Heart right ventricle (tissue), 16 donors: ENCODE data around the gene CCL27. TPM values are rescaled to one million over a fixed set of nuclear protein-coding genes. Genes with fewer than 3 reads are reported as not detected.

Experiments
- ATAC-seq, 8 donors: fragments of 200-7000 bp; cut with Tn5 transposase; one replicate each; pipeline ENCODE4 v1.9.1; 2020; ENCODE audit warnings: mild to moderate bottlenecking in 8 of 8, moderate library complexity in 8 of 8, moderate number of reproducible peaks in 1 of 8
- DNase-seq, 2 donors: peaks; one replicate each; pipeline ENCODE4 v3.0.0-alpha.2; 2020
- H3K27ac ChIP-seq, 10 donors: fragments of 200-600 bp; sonication (generic) in 2 of 10; one replicate each; pipeline versions ENCODE4 v1.5.0 to v1.8.0; 2020 to 2022; ENCODE audit warnings: mild to moderate bottlenecking in 3 of 10
- H3K27me3 ChIP-seq, 7 donors: fragments of 200-600 bp; one replicate each; pipeline ENCODE4 v1.8.0; 2021 to 2022; ENCODE audit warnings: mild to moderate bottlenecking in 2 of 7
- H3K36me3 ChIP-seq, 9 donors: fragments of 200-600 bp; sonication (generic) in 1 of 9; one replicate each; pipeline versions ENCODE4 v1.5.0 to v1.8.0; 2020 to 2022; ENCODE audit warnings: mild to moderate bottlenecking in 2 of 9
- H3K4me1 ChIP-seq, 9 donors: fragments of 200-600 bp; sonication (generic) in 1 of 9; one replicate each; pipeline versions ENCODE4 v1.5.0 to v1.8.0; 2020 to 2022; ENCODE audit warnings: mild to moderate bottlenecking in 4 of 9
- H3K4me3 ChIP-seq, 10 donors: fragments of 200-600 bp; sonication (generic) in 2 of 10; one replicate each; pipeline versions ENCODE4 v1.5.0 to v1.8.0; 2020 to 2022; ENCODE audit warnings: mild to moderate bottlenecking in 7 of 10, moderate library complexity in 2 of 10
- H3K9me3 ChIP-seq, 11 donors: fragments of 200-600 bp in 10 of 11; sonication (generic) in 2 of 11; one replicate each; pipeline versions ENCODE4 v1.5.0 to v1.8.0; 2013 to 2022; ENCODE audit warnings: mild to moderate bottlenecking in 2 of 11, control low read depth in 1 of 11, moderate library complexity in 1 of 11
- WGBS, 2 donors: extraction: QIAGEN DNeasy Blood & Tissue Kit; methylation state at CpG; one replicate each; pipeline ENCODE4 v1.1.7; 2013; ENCODE audit warnings: inconsistent platforms in 1 of 2; 5-methylcytosine and 5-hydroxymethylcytosine counted together
- intact Hi-C, 10 donors: fragments of 100-400 bp; cut with DNase I; formaldehyde crosslinking; loops; one replicate each; pipeline versions ENCODE4 v1.11.1 to v1.14.2; 2022
- polyA plus RNA-seq, 2 donors: library from polyadenylated mRNA; stranded (reverse); fragments of 200-250 nt; gene quantifications; one replicate each; pipeline ENCODE4 v1.2.3, GENCODE V29; 2013
- total RNA-seq, 10 donors: library from RNA; stranded (reverse); fragmentation: NEBNext Ultra II Directional in 3 of 10; extraction: Animal tissue kit (Norgen Biotek cat#: 25700) in 3 of 10; gene quantifications; one replicate each; pipeline versions ENCODE4 v1.2.1 to v1.2.4, GENCODE V29; 2021 to 2023
- TF ChIP-seq, protein P1 (sequence below), 9 donors: fragments of 200-600 bp; sonication (generic) in 2 of 9; IDR thresholded peaks; one replicate each; pipeline versions ENCODE4 v1.5.0 to v1.8.0; 2021 to 2022; ENCODE audit warnings: antibody characterized with exemption in 9 of 9, mild to moderate bottlenecking in 5 of 9, moderate library complexity in 1 of 9
- donor health status: Arrhythmogenic right ventricular cardiomyopathy.
- donor health status: ischemic (EF 13 %, LVEDD 7.1; RV severe dilation, severe dysfunction).
- donor health status: healthy with polysubstance abuse.
- donor health status: DM: no; HTN: yes; CAD: no.
- donor health status: DM: no; HTN: no; CAD: no.
- donor health status: ischemic (EF 25% LVEDD 6.9; RV normal size, moderate dysfunction).
- donor health status: ischemic (EF 25% LVEDD 5.7; RV mildly dilated, moderate dysfunction).
- donor health status: healthy.
- donor health status: DM: yes; HTN: yes; CAD: no.
- donor health status: Ischemic cardiomyopathy.
- donor health status: ischemic (EF 35%, LVEDD 5.7; RV mildly dilated, moderate dysfunction).
- donor health status: nonischemic (EF 11% LVEDD 7.7; RV severe dilation, severe dysfunction).
- donor health status: DM: yes; HTN: yes; CAD: no.
- donor health status: PGD.
- donor health status: ischemic (EF 29% LVEDD 5.4; RV normal size, mild dysfunction).
- donor health status: nonischemic (EF 23%, LVEDD 6.1; RV moderate dilation, normal function).

CCL27 gene
- total and polyA plus RNA-seq, 12 donors: 0.44 to 0.45 TPM; not detected in 10

- ATAC-seq: no peak
- H3K27ac ChIP-seq: no peak overlapping the region
- DNase-seq: no peak
- no peaks in the 10 kb centered on the region for H3K9me3 ChIP-seq
- 96% methylated on average over 5 of the region's 5 CpGs for WGBS, 2 donors
- H3K36me3 ChIP-seq: peaks cover 0 to 55% (median 15%) of the 10 kb centered on the region in 9 donors
- no peaks in the 10 kb centered on the region for H3K27me3 ChIP-seq
- H3K4me1 ChIP-seq: peaks cover 12 to 45% (median 36%) of the 10 kb centered on the region in 9 donors
- TF ChIP-seq, protein P1, sequence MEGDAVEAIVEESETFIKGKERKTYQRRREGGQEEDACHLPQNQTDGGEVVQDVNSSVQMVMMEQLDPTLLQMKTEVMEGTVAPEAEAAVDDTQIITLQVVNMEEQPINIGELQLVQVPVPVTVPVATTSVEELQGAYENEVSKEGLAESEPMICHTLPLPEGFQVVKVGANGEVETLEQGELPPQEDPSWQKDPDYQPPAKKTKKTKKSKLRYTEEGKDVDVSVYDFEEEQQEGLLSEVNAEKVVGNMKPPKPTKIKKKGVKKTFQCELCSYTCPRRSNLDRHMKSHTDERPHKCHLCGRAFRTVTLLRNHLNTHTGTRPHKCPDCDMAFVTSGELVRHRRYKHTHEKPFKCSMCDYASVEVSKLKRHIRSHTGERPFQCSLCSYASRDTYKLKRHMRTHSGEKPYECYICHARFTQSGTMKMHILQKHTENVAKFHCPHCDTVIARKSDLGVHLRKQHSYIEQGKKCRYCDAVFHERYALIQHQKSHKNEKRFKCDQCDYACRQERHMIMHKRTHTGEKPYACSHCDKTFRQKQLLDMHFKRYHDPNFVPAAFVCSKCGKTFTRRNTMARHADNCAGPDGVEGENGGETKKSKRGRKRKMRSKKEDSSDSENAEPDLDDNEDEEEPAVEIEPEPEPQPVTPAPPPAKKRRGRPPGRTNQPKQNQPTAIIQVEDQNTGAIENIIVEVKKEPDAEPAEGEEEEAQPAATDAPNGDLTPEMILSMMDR (IDR thresholded peaks at IDR 0.05): no peak
- intact Hi-C loops: no loop called here
- no peak overlapping the region for H3K4me3 ChIP-seq
Observed at GRCh38 chr9:34656992-34657391, 5.5 kb downstream of the CCL27 start.

GRCh38 chr9:34655394-34655793, 7.1 kb downstream of the CCL27 start:
- H3K36me3 ChIP-seq: peaks cover 0 to 45% (median 8%) of the 10 kb centered on the region in 9 donors
- no peak for ATAC-seq
- H3K9me3 ChIP-seq: no peaks in the 10 kb centered on the region
- DNase-seq: no peak
- TF ChIP-seq, protein P1 (IDR thresholded peaks at IDR 0.05): no peak
- H3K27ac ChIP-seq: peak overlapping the region in 8 of 10 donors; percentile 24 to 93 (median 85)
- no peak overlapping the region for H3K4me3 ChIP-seq
- 66 to 77% methylated on average over 5 of the region's 5 CpGs for WGBS, 2 donors
- intact Hi-C loops: no loop called here
- peaks cover 12 to 59% (median 46%) of the 10 kb centered on the region in 9 donors for H3K4me1 ChIP-seq
- no peaks in the 10 kb centered on the region for H3K27me3 ChIP-seq

DNA sequence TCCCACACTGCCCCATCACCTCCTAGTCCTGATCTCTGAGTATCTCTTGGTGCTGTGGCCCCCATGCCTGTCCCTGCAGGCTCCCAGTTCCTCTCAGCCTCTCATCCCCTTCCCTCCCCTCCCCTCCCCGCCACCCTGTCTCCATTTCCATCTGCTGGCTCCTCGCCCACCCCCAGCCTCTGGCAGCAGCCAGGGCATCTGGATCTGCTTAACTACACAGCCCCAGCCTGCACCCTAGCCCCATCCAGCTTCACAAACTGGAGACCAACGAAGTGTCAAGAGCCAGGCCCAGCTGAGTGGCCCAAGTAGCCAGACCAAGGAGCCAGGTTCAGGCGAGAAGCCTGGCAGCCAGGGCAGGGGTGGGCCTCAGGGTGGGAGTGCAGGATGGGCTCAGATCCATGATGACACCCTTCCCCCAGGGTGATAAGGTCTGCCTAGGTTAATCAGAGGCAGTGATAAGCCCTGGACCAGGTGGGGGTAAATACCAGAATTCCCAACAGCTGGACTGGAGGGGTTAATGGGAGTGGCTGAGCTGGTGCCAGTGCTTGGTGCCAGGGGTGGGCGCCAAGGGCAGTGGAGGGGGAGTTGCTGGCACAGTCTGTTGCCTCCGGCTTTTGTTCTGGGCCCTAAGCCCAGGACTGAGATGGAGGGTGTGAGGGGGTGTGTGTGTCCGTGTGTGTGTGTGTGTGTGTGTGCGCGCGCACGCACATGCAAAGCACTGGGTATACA, 8.0 kb downstream of the CCL27 start:
- DNase-seq (peak; percentile 79 to 85), ATAC-seq (peak; percentile 41 to 79 (median 68))
- TF ChIP-seq, protein P1 (IDR thresholded peaks at IDR 0.05): no peak
- peaks cover 0 to 45% (median 4%) of the 10 kb centered on the region in 9 donors for H3K36me3 ChIP-seq
- peak overlapping the region; percentile 31 to 93 (median 82) for H3K27ac ChIP-seq
- 21 to 34% methylated on average over 11 of the region's 11 CpGs for WGBS, 2 donors
- intact Hi-C loops: no loop called here
- H3K4me1 ChIP-seq: peaks cover 12 to 59% (median 46%) of the 10 kb centered on the region in 9 donors
- H3K4me3 ChIP-seq: peak overlapping the region in 4 of 10 donors; percentile 8 to 58 (median 36)
- H3K27me3 ChIP-seq: no peaks in the 10 kb centered on the region
- H3K9me3 ChIP-seq: no peaks in the 10 kb centered on the region

DNA sequence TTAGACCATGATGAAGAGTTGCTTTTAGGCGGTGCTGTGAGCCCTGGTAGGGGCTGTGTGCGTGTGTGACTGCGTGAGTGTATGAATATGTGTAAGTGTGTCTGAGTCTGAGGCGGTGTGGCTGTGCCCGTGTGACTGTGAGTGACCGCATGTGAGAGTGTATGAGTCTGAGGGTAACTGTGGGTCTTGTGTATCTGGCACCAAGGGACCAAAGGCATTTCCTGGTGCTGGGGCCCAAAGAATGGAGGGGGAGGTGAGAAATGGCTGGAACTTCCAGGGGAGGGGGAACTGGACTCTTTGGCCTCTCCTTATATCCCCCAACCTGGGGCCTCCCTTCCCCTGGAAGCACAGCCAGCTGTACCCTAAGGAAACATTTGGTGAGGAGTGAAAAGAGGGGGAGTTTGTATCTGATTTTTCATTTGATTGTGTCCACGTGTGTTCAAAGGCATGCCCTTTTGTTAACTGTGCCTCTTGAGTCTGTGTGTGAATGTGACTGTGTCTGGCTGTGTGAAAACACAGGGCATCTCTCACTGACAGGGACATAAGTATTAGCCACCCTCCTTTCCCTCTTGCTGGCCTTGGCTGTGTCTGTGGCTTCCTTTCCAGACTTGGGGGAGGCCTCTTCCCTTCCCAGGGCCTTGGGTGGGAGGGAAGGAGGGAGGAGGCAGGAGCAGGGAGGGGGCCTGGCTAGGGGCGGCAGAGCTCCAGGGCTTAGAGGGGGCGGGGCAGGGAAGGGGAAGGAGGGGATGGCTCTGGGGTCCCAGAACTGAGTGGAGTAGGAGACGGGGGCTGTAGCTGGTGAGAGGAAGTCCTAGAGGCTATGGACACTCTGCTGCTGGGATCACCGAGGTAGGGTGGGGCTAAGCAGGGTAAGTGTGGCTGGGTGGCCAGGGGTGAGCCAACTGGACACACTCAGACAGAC, 9.0 kb downstream of the CCL27 start:
- Histone ChIP-seq H3K9me3 (no peaks in the 10 kb centered on the region), H3K4me1 (peaks cover 12 to 65% (median 46%) of the 10 kb centered on the region in 9 donors), H3K36me3 (peaks cover 0 to 46% (median 13%) of the 10 kb centered on the region in 9 donors), H3K27me3 (no peaks in the 10 kb centered on the region), H3K27ac (peak overlapping the region in 9 of 10 donors; percentile 70 to 93 (median 85)), H3K4me3 (peak overlapping the region in 8 of 10 donors; percentile 31 to 66 (median 56))
- WGBS, 2 donors: 21 to 32% methylated on average over 10 to 11 of the region's 11 CpGs
- peak in 7 of 8 donors; percentile 2 to 15 (median 8) for ATAC-seq
- DNase-seq: no peak
- TF ChIP-seq, protein P1 (IDR thresholded peaks at IDR 0.05): no peak
- intact Hi-C loops: no loop called here
